ENCODE data around the gene SH3RF3. TPM values are rescaled to one million over a fixed set of nuclear protein-coding genes. Genes with fewer than 3 reads are reported as not detected.
A peak's percentile ranks its signal among the peaks of the same experiment; 100 is the strongest.

SH3RF3 gene
- polyA plus RNA-seq, 1 donor: 5.0 TPM

DNA sequence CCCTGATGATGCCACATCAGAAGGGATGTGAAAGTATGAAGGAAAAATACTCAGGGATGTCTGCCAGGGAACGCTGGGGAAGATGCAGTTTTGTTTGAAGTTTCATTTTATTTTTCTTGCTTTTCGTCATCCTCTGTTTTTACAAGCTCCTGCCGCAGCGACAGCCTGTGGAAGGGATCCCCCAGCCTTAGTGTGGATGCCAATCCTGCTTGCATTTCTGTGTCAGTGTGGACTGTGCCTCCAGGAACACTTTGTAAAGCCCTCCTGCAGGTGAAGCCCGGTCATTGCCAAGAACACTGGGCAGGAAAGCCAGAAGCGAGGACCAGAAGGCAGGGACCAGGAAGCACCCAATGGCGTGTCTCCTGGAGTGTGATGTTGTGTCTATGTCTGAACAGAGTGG lies 250.5 kb downstream of the SH3RF3 start:
- DNase-seq: no peak

DNA sequence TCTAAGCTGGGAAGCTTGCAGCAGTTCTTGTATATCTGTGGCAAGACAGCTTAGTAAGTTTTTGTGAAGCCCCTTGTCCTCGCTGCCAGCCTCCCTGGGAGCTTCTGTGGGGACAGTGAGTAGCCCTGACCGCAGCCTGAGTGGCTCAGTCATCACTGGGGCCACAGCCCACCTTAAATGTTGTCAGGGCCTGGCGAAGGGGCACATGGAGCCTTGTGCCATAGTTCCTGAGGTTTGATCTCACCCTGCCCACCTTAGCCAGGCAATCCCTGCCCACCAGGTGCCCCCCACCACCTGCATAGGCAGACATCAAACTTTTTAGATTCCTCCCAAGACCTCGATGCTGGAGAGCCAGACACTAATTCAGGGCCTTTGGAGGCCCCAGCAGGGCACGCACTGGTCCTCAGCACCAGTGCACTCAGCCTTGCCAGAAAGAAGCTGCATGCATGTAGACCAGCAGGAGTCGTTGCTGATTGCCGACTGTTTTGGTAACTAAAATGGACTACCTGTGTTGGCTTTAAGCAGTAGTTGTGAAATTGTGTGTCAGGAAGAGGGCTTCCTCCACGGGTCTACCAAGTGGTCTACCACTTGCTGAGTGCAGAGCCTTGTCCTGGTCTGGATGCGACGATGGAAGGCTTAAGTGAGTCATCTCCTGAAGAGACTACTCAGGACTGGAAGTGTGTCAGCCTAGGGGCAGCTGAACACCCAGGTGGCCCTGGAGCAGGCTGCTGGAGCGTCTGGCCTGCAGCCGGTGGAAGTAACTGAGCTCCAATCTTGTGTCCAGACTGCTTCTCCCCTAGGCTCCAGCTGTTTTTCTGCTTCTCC lies 251.7 kb downstream of the SH3RF3 start:
- DNase-seq: no peak

DNA sequence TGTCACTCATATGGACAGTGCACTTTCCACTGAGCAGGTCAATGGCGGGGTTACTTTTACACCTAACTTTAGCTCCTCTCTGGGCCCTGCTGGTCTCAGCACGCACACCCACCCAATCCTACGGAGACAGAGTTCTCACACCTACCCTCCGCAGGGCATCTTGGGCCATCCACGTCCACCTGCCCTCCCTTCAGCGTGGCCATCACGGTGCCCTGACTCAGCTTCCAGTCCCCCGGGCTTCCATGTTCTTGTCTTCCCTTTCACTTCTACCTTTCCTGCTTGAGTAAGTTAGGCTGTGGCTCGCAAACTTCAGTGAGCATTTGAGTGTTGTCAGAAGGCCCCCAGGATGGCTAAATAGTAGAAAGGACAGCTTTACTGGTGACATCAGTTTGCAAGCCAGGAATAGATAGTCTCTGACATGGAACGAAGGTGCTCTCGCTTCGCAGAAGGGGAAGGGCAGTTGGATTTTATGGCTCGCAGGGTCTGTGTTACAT lies 252.4 kb downstream of the SH3RF3 start:
- DNase-seq: no peak

DNA sequence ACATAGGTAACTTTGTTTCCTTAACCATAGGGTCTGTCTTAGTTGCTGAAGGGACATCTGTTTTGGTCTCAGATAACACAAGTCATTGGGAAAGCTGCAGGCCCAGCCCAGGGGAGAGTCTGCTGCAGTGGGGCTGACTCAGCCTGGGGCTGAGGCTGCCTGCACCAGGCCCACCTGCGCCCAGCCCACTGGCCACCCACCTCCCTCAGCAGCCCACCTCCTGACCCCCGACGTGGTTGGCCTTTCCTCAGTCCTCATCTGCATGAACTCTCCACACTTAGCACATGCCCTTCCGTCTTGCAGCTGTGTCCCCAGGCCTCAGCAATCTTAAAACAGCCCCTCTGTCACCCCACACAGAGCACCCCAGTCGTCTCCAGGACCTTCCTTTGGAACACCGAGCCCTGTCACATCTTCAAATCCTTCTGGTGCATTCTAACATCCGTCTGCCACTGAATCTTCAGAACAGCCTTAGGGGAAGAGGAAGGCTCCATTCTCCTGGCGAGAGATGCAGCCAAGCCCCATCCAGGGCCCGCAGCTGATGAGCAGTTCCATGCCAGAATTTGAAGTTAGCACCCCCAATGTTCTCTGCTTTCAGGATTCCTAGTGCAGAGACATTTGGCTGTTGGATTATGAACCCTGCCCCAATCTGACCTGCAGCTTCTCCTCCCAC lies 253.4 kb downstream of the SH3RF3 start:
- DNase-seq: no peak

DNA sequence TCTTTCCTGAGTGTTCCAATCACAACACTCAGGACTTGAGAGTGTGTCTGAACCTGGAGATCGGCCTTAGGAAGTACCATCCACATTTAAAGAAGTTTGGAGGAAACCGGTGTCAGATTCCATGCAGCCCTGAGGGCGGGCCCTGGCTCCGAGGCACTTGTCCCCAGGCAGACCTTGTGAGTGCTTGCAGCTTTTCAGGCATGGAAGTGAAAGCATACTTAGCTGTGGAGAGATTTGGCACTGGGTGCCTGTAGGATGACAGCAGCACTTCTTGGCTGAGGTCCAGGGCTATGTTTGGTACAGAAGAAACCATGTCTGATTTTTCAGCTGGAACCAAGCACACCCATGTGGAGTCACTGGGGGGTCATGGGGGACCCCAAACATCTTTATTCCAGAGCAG lies 253.9 kb downstream of the SH3RF3 start:
- DNase-seq: peak; percentile 56

DNA sequence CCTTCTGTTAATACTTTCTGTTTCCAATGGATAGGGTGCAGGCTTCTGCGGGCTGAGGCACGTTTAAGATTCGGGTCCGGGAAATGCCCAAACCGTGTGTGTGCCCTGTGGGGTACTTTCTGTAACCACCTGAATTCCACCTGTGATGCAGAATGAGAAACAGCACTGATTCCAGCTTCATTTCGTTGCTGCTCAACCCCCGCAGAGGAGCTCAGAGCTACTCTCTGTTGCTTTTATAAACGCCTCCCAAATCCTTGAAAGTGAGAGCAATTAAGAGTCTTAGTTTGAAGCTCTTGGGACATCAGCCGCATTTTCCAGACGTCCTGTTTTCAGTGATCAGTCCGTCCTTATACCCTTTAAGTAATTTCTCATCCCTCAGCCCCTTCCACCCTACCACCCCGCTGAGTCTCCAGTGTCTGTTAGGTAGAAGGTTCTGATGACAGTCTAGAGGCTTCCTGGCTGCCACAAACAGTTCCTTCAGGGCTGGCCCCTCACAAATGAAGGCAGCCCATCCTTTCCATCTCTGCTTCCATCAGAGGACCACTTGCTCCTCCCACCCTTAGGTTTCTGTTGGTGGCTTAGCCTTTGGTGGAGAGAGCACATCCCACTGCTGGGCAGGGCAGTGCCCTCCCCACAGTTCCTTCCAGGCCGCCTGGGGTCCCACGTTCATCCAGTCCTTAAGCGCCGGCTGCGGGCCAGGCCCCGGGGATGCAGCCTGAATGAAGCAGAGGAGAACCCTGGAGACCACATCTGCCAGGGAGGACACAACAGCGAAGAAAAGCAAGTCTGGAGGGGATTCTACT lies 254.7 kb downstream of the SH3RF3 start:
- no peak for DNase-seq

DNA sequence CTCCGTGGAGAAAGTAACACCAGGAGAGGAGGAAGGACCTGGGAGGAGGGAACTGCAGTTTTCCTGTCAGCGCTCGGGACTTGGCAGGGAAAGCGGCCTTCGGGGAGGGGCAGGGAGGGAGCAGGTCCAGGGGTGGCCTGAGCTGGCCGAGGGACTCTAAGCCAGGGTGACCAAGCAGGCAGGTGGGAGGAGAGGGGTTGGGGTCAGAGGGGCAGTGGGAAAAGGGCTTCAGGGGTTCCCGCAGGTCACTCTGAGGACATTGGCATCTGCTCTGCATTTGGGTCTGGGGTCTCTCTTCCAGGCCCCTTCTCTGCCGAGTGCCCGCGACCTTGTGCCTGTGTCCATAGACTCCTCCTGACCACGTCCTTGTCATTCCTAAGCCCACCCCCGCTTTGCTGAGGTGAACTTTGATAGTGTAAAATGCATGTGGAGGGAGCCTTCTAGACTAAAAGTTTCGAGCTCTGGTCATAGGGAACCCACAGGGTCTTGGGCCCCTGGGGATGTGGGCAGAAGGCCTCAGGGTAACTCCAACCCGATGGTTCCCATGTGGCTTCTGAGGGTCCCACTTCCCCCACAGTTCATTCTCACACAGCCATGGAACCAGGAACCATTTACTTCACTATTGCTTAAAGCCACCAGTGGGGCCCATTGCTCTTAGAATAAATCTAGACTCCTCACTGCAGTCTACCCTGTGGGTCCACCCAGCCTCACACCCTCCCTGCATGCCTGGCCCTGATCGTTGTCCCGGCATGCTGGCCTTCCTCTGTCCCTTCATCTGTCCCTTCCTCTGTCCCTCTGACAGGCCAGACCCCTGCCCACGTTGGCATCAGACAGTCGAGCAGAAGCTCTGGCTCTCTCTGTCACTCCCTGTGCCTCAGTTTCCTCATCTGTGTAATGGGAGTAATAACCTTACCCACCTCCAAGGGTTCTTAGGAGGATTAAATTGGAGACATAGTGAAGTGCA lies 255.6 kb downstream of the SH3RF3 start:
- no peak for DNase-seq

DNA sequence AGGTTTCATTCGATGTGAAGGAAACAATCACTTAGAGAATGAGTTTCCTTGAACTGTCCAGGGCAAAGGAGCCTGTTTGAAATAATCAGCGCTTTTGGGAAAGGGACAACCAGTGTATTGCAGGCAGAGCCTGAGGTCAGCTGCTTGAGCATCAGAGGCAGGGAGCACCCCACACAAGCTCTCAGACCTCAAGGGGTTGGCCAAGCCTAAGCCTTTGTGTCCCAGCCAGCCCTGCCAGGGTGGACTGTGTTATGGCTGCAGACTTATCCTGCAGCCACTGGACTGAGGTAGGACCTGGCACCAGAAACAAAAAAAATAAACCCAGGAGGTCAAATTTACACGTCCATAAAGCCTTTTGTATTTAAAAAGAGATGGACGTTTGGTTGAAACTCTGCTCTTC lies 256.5 kb downstream of the SH3RF3 start:
- no peak for DNase-seq

DNA sequence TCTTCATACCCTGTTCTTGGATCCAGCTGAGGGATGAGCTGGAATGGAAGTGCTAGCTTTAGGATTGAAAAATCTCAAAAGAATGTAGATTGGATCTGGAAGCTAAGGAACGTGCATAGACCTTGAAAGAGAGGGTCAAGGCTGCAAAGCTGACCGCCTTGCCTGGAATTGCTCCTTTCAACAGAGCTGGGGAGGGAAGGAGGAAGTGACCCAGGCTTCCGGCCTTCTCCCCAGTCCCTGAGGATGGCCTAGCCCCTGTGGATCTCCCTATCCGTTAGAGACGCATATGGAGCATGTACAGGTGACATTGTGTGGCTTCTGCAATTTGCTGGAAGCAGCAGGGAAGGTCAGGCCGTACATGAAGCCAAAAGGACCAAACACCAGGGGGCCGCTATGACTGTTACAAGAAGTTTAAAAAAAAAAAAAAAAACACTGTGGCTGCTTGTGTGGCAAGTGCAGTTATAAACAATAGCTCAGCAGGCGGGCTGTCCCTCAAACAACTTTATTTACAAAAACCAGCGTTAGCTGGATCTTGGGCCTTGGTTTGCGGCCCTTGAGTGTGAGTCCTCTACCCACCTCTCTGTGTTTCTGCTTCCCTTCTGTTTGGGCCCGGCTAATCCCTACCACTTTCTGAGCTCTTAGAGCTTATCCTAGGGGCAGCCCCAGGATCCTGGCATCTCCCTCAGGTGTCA lies 257.1 kb downstream of the SH3RF3 start:
- no peak for DNase-seq

DNA sequence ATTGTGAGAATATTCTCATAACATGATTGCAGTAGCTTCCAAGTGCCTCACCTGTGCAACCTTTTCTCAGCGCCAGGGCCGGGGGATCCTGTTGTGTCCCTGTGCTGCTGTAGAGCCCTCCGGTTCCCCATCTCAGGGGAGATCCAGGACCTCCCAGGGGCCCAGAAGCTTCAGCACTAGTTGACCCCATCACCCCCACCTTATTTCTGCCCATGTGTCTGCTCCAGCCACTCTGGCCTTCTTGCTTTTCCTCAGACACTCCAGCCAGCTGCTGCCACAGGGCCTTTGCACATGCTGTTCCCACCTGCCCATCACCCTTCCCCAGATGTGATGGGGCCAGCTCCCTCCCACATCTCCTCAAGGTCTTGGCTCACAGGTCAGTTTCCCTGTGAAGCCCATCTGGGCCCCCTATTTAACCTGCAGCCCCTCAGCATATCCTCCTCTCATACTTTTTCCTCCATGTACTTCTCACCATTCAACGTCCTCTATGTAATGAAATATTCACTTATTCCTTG lies 258.3 kb downstream of the SH3RF3 start:
- DNase-seq: no peak

DNA sequence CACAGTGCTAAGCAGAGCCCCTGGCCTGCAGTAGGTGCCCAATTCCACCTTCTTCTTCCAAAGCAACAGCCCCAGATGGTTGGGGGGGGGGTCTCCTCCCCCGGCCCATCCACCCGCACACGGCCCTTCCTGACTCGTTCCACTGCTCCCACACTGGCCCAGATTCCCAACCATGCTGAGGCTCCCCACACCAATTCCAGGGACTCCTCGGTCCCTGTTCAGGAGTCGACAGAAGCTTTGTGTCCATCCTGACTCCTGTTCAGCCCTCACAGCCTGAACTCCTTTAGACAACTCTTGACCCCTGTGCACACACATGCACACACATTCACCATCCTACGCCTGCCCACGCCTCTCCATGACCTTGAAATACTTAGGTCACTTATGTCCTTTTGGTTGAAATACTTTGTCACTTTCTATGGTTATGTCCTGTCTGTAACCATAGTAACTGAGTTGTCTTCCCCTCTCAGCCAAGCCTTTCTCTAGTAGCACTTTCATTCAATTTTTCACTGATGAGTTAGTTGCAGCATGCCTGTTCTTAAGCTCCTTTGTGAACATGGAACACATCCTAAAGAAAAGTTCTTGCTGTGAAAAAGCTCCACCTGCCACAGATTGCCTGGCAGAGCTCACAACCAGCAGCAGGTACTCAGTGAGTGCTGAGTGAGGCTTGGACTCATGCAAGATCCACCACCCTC lies 258.9 kb downstream of the SH3RF3 start:
- DNase-seq: no peak

DNA sequence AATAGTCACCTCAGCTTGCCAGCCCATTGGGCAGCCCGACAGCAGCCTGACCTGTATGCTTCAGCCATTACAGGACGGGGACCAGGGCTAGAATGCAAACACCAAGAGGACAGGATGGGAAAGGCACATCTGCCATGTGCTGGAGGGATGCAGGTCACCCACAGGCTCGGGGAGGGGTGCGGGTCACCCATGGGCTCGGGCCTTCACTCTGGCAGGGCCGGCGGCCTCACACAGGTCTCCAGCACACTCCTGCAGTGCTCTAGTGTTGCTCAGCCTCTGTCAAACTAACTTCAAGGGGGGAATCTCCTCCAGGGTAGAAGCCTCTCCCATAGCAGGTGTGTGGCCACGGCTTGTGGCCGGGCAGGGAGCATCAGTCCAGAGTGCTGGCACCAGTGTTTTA lies 262.2 kb downstream of the SH3RF3 start:
- no peak for DNase-seq

DNA sequence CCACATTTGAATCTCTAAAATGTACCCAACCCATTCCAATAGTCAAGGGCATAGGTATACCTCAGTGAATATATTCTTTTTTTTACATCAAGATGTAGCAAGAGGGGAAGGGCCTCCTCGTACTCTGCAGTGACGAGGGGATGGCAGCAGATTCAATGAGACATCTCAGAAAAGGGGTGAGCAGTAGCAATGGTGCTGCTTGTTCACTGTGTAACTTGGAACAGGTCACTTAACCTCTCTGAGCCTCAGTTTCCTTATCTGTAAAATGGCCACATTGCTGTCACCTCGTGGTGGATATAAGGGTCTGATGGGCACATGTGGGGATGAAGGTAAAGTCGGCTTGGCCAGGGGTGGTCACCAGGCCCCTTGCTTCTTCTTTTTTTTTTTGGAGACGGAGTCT lies 263.1 kb downstream of the SH3RF3 start:
- DNase-seq: no peak

DNA sequence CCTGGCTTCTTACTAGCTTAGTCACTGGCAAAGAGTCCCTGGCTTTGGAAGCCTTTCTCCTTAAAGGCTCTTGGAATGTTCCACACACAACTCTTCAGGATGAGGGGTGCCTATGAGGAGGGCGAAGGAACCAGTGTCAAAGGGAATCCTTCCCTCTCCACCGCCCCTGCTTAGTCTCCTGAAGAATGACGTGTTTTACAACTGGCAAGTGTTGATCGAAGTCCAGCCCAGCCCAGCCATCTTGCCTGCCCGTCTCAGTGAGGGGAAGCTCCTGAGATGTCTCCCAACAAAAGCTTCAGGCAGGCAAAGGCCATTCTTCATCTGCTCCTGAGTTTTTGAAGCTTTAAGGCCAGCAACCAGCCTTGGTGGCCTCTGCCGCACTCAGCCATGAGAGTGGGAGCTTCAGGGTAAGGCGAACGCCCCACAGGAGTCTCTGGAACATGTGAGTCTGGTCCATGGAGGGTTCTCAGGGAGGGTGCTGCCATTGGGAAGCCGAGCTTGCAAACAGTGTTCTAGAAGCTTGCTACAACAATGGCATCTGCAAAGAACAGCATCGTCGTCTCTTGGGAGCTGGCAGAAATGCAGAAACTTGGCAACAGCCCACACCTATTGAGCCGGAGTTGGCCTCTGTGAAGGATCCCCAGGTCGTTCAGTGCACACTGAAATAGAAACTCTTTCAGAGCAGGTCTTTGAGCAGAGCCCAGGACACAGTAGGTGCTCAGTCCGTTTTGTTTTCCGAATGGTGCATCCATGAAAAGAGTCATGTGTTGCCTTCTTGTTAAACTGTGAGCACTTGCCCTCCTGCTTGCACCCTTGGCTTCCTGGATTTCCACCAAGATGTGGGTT lies 264.0 kb downstream of the SH3RF3 start:
- no peak for DNase-seq

DNA sequence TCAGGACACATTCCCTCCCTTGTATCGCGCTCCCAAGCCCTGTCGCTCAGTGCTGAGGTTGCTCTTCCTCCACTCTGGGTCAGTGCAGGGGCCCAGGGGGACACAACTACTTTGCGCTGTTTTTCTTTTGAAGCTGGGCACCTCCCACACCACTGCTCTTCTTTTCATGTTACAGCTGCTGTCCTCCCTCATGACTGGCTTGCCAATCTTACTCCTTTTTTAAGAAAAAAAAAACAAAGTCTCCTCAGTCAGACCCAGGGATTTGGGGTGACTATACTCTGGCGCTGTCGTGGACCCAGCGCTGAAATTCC lies 264.6 kb downstream of the SH3RF3 start:
- no peak for DNase-seq

DNA sequence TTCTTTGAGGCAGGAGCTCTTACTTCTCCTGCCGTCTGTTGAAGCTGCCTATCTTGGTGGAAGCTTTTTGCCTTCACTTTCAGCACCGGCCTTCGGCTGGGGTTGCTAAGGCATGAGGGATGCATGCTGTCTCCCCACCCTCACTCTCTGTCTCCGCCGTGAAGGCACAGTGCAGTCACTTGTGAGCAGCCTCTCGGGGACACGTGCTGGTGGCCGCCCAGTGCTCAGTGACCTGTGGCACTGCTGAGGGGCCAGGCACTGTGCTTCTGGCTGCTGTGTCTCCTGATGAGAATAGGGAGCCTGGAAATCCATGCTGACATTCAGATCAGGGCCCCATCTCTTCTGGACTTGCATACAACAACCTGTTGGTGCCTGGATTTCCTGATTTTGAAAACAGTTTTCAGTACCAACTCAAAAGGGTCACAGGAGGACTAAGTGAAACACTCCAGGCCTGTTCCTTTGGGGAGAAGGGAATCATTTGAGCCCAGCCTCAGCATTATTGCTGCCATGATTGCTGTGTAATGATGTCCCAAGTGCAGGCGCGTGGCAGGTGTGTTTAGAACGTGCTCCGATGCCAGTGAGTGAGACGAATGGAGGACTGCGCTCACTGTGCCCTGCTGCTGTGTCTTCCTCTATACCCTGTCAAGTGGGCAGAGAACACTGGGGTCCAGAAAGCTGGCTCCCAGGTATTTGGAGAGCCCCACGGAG lies 266.6 kb downstream of the SH3RF3 start:
- no peak for DNase-seq

DNA sequence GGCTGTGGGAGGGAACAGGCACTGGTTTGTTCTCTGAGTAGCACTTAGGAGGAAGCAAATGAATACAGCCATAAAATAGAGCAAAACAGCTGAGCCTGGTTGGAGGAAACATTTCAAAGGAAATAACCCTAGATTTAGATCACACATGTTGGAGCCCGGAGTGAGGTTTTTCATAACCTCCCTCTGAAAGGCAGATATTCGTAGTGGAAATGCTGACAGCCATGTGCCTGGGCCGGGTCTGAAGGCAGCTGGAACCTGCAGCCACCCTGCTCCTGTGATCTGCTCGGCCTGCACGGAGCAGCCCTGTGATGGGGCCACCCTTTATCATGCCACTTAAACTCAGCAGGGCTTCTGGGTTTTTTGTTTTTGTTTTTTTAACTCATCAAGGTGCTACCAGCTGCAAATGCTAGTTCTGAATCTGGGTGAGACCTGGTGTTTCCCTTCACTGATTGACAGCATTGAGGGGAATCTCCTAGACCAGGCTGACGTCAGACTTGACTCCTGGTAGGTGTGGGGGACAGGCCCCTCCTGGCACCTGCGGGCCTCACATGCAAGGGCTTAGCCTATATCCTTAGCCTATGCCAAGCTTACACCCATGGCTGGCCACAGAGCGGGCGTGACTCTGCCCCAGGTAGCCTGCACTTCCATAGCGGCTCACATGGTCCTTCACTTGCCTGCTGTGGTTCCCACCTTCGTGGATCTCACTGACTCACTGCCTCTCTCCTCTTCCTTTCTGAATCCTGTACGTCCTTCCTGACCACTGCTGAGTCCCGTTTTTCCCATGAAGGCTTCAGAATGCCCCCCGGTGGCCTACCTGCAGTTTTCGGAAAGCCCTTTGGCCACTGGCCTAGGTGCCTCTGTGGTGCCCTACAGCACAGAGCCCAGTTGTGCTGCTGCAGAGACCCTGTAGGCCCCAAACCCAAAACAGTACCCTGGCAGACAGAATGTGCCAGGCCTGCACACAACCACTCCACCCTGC lies 267.5 kb downstream of the SH3RF3 start:
- no peak for DNase-seq

DNA sequence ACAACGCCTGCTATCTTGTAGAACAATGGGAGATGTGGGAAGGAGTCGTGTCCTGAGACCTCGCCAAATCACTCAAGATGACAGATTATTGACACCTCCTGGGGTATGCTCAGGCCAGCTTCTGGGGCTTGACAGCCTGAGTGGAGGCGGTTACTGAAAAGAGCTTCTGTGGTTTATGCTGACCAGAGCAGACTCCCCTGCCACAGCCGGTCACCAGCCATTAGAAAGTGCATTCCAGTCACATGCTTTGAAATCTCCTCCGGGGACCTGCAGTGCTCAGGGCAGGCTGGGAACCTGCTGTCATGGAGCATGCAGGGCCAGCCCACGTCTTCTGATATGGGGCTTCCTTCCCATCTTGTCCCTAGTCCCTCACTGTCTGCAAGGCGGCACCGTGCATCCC lies 268.9 kb downstream of the SH3RF3 start:
- DNase-seq: no peak

Measured in hindlimb muscle (tissue), 1 donor.